Measurements from ENCODE around the gene OIP5. TPM values are rescaled to one million over a fixed set of nuclear protein-coding genes. Genes with fewer than 3 reads are reported as not detected.

Gene OIP5
- total and polyA plus RNA-seq, 2 of the 13 experiments (the other 11 are each of a cell fraction or from before 2014, with no cell fraction given), result 10.7 to 38.0 TPM

- TF ChIP-seq KIAA2018 (CRISPR knock-in tag; IDR thresholded peaks at IDR 0.05; ENCODE audit: borderline replicate concordance), result no peak
- peak; percentile 17; the same call in 1 of the 2 replicates for TF ChIP-seq GMEB2 (CRISPR knock-in tag; IDR thresholded peaks at IDR 0.05; ENCODE audit: low read depth)
- no peak for TF ChIP-seq ZNF75D (CRISPR knock-in tag; IDR thresholded peaks at IDR 0.05; ENCODE audit: borderline replicate concordance)
- peak; percentile 65; the same call in 1 of the 2 replicates for TF ChIP-seq MXD3 (CRISPR knock-in tag; IDR thresholded peaks at IDR 0.05)
- peak; percentile 85 for TF ChIP-seq PHF8 (CRISPR knock-in tag; IDR thresholded peaks at IDR 0.05)
- peak; percentile 82 for TF ChIP-seq PHF21A (CRISPR knock-in tag; IDR thresholded peaks at IDR 0.05)
- no peak for TF ChIP-seq KLF9 (CRISPR knock-in tag; IDR thresholded peaks at IDR 0.05; ENCODE audit: low read depth)
- TF ChIP-seq ZNF296 (CRISPR knock-in tag; conservative IDR thresholded peaks at IDR 0.05), result no peak
- TF ChIP-seq USF2 (IDR thresholded peaks at IDR 0.05; ENCODE audit: low read depth, low read length), result no peak
- TF ChIP-seq USF2 (CRISPR knock-in tag; IDR thresholded peaks at IDR 0.05; ENCODE audit: borderline replicate concordance), result 0 out of 2 replicates have a peak, but pooled peaks have one; percentile 4
- 0 out of 2 replicates have a peak, but pooled peaks have one; percentile 23 for TF ChIP-seq ZNF782 (CRISPR knock-in tag; IDR thresholded peaks at IDR 0.05; ENCODE audit: borderline replicate concordance)
- TF ChIP-seq ZNF589 (CRISPR knock-in tag; conservative IDR thresholded peaks at IDR 0.05), result peak; percentile 19; the same call in 1 of the 2 replicates
- TF ChIP-seq GPN1 (CRISPR knock-in tag; IDR thresholded peaks at IDR 0.05; ENCODE audit: borderline replicate concordance), result no peak
- TF ChIP-seq ZNF674 (CRISPR knock-in tag; IDR thresholded peaks at IDR 0.05; ENCODE audit: low read depth), result no peak
- 0 out of 2 replicates have a peak, but pooled peaks have one; percentile 51 for TF ChIP-seq ZNF709 (CRISPR knock-in tag; IDR thresholded peaks at IDR 0.05)
- 0 out of 2 replicates have a peak, but pooled peaks have one; percentile 35 for TF ChIP-seq ZBTB7B (CRISPR knock-in tag; IDR thresholded peaks at IDR 0.05)
- no peak for TF ChIP-seq NFE2L2 (IDR thresholded peaks at IDR 0.05; ENCODE audit: low read length)
Measured at GRCh38 chr15:41332194-41333025, at the start of gene OIP5, which contains the start of gene NUSAP1 (continued).
